WTC11 (cell line): ENCODE measurements around the gene THSD4. TPM values are rescaled to one million over a fixed set of nuclear protein-coding genes. Genes with fewer than 3 reads are reported as not detected.

ENCODE experiments used
- ATAC-seq: fragments of 200-7000 bp; cut with Tn5 transposase; 2 replicates; pipeline ENCODE4 v1.10.0; 2021; ENCODE audit warnings: mild to moderate bottlenecking, moderate library complexity
- CTCF ChIA-PET: fragments of 300-600 bp; sonication (Branson Sonifier 250); formaldehyde crosslinking; loops from one replicate; lab custom pipeline; 2021; ENCODE audit warnings: antibody characterized with exemption; lab: Charles Lee
- POLR2A ChIA-PET: fragments of 350-600 bp; sonication (Branson Sonifier 250); formaldehyde crosslinking; loops from one replicate; lab custom pipeline; 2021; ENCODE audit warnings: antibody characterized with exemption; lab: Charles Lee
- DNase-seq: peaks from one replicate; pipeline ENCODE4 v3.0.0; 2021; ENCODE audit warnings: low spot score
- H3K27ac Mint-ChIP-seq: 2 replicates; pipeline ENCODE4 v1.8.0; 2021; ENCODE audit warnings: mixed read lengths
- H3K27me3 Mint-ChIP-seq: 2 replicates; pipeline ENCODE4 v1.8.0; 2021; ENCODE audit warnings: low read depth, mild to moderate bottlenecking, moderate library complexity, mixed read lengths
- H3K36me3 Mint-ChIP-seq: 2 replicates; pipeline ENCODE4 v1.8.0; 2021; ENCODE audit warnings: mixed read lengths
- H3K4me1 Mint-ChIP-seq: 2 replicates; pipeline ENCODE4 v1.8.0; 2022; ENCODE audit warnings: mixed read lengths
- H3K4me3 Mint-ChIP-seq: 2 replicates; pipeline ENCODE4 v1.8.0; 2021; ENCODE audit warnings: mild to moderate bottlenecking, moderate library complexity, mixed read lengths
- H3K9me3 Mint-ChIP-seq: 2 replicates; pipeline ENCODE4 v1.8.0; 2021; ENCODE audit warnings: mixed read lengths
- ATF2 ChIP-seq: sonication (generic); formaldehyde crosslinking; IDR thresholded peaks from 2 replicates; pipeline ENCODE4 v1.8.1; 2022; ENCODE audit warnings: low read depth, missing genetic modification reagents, borderline replicate concordance
- E2F1 ChIP-seq: sonication (generic); formaldehyde crosslinking; IDR thresholded peaks from 2 replicates; pipeline ENCODE4 v1.8.0; 2022; ENCODE audit warnings: mild to moderate bottlenecking, missing genetic modification reagents
- ELF4 ChIP-seq: sonication (generic); formaldehyde crosslinking; IDR thresholded peaks from 2 replicates; pipeline ENCODE4 v1.8.1; 2022; ENCODE audit warnings: low read depth, mild to moderate bottlenecking, moderate library complexity, missing genetic modification reagents
- HMGA2 ChIP-seq: fragments of 250-450 bp; sonication (Bioruptor Pico); IDR thresholded peaks from 2 replicates; pipeline ENCODE4 v1.4.0; 2021; ENCODE audit warnings: mild to moderate bottlenecking, moderate library complexity
- IRF2 ChIP-seq: sonication (generic); formaldehyde crosslinking; IDR thresholded peaks from 2 replicates; pipeline ENCODE4 v1.8.0; 2022; ENCODE audit warnings: low read depth, missing genetic modification reagents, borderline replicate concordance
- MYBL2 ChIP-seq: sonication (generic); formaldehyde crosslinking; IDR thresholded peaks from 2 replicates; pipeline ENCODE4 v1.8.1; 2023; ENCODE audit warnings: mild to moderate bottlenecking, moderate library complexity, missing genetic modification reagents
- PRDM15 ChIP-seq: sonication (generic); formaldehyde crosslinking; IDR thresholded peaks from 2 replicates; pipeline ENCODE4 v1.8.0; 2022; ENCODE audit warnings: missing genetic modification reagents
- SMAD3 ChIP-seq: sonication (generic); formaldehyde crosslinking; IDR thresholded peaks from 2 replicates; pipeline ENCODE4 v1.8.0; 2022; ENCODE audit warnings: missing genetic modification reagents, mild to moderate bottlenecking, borderline replicate concordance
- SMAD4 ChIP-seq: sonication (generic); formaldehyde crosslinking; IDR thresholded peaks from 2 replicates; pipeline ENCODE4 v1.8.0; 2022; ENCODE audit warnings: mild to moderate bottlenecking, missing genetic modification reagents
- total RNA-seq: library from RNA; stranded (reverse); gene quantifications from 3 replicates; pipeline ENCODE4 v1.2.3, GENCODE V29; 2021
- TF ChIP-seq, protein P1 (sequence below): sonication (generic); formaldehyde crosslinking; IDR thresholded peaks from 2 replicates; pipeline ENCODE4 v1.8.1; 2022; ENCODE audit warnings: missing genetic modification reagents, borderline replicate concordance
- TF ChIP-seq, protein P2 (sequence below): fragments of 250-450 bp; sonication (Bioruptor Pico); IDR thresholded peaks from 2 replicates; pipeline ENCODE4 v1.8.0; 2021; ENCODE audit warnings: mild to moderate bottlenecking
- TF ChIP-seq, protein P3 (sequence below): sonication (generic); formaldehyde crosslinking; IDR thresholded peaks from 2 replicates; pipeline ENCODE4 v1.8.0; 2023; ENCODE audit warnings: mild to moderate bottlenecking, missing genetic modification reagents
- TF ChIP-seq, protein P4 (sequence below): sonication (generic); formaldehyde crosslinking; IDR thresholded peaks from 2 replicates; pipeline ENCODE4 v1.8.1; 2023; ENCODE audit warnings: mild to moderate bottlenecking, missing genetic modification reagents, moderate library complexity
- TF ChIP-seq, protein P5 (sequence below): sonication (generic); formaldehyde crosslinking; IDR thresholded peaks from 2 replicates; pipeline ENCODE4 v1.8.1; 2022; ENCODE audit warnings: mild to moderate bottlenecking, missing genetic modification reagents, moderate library complexity, borderline replicate concordance

The THSD4 gene
- total RNA-seq, 1 experiment from 2014 or later: 7.8 TPM

DNA sequence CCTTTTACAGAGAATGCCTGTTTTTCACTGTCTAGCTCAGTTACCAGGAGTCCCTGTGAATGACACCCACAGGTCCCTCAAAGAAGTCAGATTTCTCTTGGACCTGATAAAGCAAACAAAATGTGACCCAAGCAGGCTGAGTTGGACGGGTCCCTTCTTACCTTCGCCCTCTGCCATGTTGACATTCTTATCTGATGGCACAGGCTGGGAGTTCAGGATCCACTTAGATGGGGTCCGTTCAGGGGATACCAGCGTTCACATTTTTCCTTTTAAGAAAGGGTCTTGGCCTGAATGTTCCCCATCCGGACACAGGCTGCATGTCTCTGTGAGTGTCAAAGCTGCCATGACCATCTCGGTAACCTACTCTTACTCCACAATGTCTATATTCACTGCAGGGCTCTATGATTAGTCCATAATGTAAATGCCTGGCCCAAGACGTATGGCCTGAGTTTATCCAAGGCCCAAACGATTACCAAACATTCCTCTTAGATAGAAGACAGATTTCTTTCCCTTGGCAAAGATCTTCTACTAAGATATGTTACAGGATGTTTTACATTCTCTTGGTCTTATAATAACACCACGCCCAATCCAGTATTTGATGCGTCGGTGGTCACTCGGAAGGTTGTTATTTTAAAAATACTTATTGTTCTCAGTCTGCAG, 179.1 kb downstream of the THSD4 start (continued):
- TF ChIP-seq, protein P1, sequence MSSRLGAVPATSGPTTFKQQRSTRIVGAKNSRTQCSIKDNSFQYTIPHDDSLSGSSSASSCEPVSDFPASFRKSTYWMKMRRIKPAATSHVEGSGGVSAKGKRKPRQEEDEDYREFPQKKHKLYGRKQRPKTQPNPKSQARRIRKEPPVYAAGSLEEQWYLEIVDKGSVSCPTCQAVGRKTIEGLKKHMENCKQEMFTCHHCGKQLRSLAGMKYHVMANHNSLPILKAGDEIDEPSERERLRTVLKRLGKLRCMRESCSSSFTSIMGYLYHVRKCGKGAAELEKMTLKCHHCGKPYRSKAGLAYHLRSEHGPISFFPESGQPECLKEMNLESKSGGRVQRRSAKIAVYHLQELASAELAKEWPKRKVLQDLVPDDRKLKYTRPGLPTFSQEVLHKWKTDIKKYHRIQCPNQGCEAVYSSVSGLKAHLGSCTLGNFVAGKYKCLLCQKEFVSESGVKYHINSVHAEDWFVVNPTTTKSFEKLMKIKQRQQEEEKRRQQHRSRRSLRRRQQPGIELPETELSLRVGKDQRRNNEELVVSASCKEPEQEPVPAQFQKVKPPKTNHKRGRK: no peak
- TF ChIP-seq, protein P2, sequence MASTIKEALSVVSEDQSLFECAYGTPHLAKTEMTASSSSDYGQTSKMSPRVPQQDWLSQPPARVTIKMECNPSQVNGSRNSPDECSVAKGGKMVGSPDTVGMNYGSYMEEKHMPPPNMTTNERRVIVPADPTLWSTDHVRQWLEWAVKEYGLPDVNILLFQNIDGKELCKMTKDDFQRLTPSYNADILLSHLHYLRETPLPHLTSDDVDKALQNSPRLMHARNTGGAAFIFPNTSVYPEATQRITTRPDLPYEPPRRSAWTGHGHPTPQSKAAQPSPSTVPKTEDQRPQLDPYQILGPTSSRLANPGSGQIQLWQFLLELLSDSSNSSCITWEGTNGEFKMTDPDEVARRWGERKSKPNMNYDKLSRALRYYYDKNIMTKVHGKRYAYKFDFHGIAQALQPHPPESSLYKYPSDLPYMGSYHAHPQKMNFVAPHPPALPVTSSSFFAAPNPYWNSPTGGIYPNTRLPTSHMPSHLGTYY (CRISPR knock-in tag): no peak
- TF ChIP-seq HMGA2 (CRISPR knock-in tag): no peak

DNA sequence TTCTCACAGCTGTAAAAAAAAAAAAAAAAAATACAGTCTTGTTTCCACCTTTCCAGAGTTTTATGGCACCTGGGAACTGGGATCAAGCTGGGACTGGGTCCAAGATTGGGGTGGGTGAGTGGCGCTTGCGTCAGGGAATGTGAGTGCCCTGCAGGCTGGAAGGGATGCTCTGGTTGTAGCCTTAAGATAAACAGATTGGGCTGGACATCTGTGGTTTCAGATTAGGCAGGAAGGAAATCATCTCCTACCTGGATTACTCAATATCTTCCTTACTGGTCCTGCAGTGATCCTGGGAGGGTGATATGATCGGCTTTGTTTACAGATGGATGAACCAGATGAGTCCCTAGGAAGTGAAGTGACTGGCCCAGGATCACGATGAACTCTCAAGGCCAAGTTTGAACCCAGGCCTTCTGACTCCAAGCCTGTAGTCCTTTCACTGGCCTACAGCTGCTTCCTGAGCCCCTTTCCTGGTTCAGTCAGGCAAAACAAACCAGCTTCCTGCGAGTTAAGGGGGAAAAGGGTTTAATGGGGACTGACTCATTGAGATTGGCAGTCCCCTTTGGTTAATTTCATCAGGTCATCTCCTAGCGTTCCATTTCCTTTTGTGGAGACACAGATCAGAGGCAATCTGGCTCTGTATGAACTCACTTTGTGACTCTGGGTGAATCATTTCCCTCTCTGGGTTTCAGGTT, 179.8 kb downstream of the THSD4 start:
- ChIA-PET POLR2A (no interaction called here), CTCF (no interaction called here)

More for the DNA sequence above, 179.8 kb downstream of the THSD4 start:
- no peak for DNase-seq
- Mint-ChIP-seq H3K27me3 (no peaks in the 10 kb centered on the region), H3K4me3 (no peak overlapping the region), H3K9me3 (peaks cover 19% of the 10 kb centered on the region), H3K27ac (no peak overlapping the region), H3K36me3 (no peaks in the 10 kb centered on the region), H3K4me1 (no peaks in the 10 kb centered on the region)
- no peak for ATAC-seq
- TF ChIP-seq ATF2 (no peak), SMAD3 (CRISPR knock-in tag) (no peak), MYBL2 (CRISPR knock-in tag) (no peak), PRDM15 (CRISPR knock-in tag) (no peak), E2F1 (CRISPR knock-in tag) (no peak), SMAD4 (CRISPR knock-in tag) (no peak), IRF2 (CRISPR knock-in tag) (no peak), ELF4 (CRISPR knock-in tag) (no peak)
- TF ChIP-seq, protein P3, sequence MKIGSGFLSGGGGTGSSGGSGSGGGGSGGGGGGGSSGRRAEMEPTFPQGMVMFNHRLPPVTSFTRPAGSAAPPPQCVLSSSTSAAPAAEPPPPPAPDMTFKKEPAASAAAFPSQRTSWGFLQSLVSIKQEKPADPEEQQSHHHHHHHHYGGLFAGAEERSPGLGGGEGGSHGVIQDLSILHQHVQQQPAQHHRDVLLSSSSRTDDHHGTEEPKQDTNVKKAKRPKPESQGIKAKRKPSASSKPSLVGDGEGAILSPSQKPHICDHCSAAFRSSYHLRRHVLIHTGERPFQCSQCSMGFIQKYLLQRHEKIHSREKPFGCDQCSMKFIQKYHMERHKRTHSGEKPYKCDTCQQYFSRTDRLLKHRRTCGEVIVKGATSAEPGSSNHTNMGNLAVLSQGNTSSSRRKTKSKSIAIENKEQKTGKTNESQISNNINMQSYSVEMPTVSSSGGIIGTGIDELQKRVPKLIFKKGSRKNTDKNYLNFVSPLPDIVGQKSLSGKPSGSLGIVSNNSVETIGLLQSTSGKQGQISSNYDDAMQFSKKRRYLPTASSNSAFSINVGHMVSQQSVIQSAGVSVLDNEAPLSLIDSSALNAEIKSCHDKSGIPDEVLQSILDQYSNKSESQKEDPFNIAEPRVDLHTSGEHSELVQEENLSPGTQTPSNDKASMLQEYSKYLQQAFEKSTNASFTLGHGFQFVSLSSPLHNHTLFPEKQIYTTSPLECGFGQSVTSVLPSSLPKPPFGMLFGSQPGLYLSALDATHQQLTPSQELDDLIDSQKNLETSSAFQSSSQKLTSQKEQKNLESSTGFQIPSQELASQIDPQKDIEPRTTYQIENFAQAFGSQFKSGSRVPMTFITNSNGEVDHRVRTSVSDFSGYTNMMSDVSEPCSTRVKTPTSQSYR (CRISPR knock-in tag): no peak
- TF ChIP-seq, protein P1: no peak
- TF ChIP-seq, protein P4, sequence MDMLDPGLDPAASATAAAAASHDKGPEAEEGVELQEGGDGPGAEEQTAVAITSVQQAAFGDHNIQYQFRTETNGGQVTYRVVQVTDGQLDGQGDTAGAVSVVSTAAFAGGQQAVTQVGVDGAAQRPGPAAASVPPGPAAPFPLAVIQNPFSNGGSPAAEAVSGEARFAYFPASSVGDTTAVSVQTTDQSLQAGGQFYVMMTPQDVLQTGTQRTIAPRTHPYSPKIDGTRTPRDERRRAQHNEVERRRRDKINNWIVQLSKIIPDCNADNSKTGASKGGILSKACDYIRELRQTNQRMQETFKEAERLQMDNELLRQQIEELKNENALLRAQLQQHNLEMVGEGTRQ (CRISPR knock-in tag): no peak
- TF ChIP-seq, protein P5, sequence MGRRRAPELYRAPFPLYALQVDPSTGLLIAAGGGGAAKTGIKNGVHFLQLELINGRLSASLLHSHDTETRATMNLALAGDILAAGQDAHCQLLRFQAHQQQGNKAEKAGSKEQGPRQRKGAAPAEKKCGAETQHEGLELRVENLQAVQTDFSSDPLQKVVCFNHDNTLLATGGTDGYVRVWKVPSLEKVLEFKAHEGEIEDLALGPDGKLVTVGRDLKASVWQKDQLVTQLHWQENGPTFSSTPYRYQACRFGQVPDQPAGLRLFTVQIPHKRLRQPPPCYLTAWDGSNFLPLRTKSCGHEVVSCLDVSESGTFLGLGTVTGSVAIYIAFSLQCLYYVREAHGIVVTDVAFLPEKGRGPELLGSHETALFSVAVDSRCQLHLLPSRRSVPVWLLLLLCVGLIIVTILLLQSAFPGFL (CRISPR knock-in tag): no peak
